22Rv1 (cell line): ENCODE results near the gene STIM1.

Source experiments
- H3K27ac ChIP-seq: fragments of 450-650 bp; 2 replicates; pipeline ENCODE4 v1.5.1; 2017
- ZFX ChIP-seq: fragments of 450-650 bp; IDR thresholded peaks from 2 replicates; pipeline ENCODE4 v1.6.1; 2017; ENCODE audit warnings: antibody characterized with exemption, borderline replicate concordance
- TF ChIP-seq, protein P1 (sequence below): fragments of 450-650 bp; IDR thresholded peaks from 2 replicates; pipeline ENCODE4 v1.5.1; 2017; ENCODE audit warnings: mild to moderate bottlenecking

Gene STIM1

DNA sequence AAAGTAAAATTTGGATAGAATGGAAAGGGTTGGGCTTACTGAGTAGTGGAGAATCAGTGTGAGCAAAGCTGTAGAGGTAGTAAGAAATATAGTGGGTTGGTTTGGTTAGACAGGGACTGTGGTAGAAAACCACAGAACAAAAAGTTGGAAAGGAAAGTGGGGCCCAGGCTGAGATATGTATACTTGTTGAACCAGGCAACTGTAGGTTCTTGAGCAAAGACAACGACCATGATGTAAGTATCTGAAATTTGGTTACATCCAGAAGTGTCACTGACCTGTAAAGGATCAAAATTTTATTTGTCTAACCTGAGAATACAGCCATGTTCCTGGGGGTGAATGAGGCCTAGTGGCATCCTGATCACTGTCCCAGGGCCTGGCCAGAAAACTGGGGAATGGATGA lies 114.1 kb downstream of the STIM1 start:
- H3K27ac ChIP-seq, result no peak overlapping the region
- TF ChIP-seq, protein P1, sequence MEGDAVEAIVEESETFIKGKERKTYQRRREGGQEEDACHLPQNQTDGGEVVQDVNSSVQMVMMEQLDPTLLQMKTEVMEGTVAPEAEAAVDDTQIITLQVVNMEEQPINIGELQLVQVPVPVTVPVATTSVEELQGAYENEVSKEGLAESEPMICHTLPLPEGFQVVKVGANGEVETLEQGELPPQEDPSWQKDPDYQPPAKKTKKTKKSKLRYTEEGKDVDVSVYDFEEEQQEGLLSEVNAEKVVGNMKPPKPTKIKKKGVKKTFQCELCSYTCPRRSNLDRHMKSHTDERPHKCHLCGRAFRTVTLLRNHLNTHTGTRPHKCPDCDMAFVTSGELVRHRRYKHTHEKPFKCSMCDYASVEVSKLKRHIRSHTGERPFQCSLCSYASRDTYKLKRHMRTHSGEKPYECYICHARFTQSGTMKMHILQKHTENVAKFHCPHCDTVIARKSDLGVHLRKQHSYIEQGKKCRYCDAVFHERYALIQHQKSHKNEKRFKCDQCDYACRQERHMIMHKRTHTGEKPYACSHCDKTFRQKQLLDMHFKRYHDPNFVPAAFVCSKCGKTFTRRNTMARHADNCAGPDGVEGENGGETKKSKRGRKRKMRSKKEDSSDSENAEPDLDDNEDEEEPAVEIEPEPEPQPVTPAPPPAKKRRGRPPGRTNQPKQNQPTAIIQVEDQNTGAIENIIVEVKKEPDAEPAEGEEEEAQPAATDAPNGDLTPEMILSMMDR, result no peak
- TF ChIP-seq ZFX, result no peak

DNA sequence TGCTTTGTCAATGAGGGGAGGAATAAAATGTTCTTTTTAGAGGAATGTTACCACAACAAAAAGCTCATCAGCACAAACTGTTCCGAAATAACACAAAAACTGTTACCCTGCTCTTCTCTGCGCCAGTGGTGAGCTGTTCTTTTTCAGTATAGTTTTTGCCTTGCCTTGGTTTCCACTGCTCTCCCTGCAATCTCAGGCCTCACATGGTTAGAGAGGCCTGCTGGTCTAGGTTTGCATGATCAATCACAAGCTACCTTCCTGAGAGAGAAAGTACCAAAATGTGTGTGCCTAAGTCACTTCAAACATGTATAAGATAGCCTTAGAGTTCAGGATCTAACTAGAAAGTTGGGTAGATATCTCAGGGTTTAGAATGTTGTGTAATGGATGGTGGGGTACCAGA lies 114.6 kb downstream of the STIM1 start:
- no peak for TF ChIP-seq ZFX
- TF ChIP-seq, protein P1, result no peak
- no peak overlapping the region for H3K27ac ChIP-seq

DNA sequence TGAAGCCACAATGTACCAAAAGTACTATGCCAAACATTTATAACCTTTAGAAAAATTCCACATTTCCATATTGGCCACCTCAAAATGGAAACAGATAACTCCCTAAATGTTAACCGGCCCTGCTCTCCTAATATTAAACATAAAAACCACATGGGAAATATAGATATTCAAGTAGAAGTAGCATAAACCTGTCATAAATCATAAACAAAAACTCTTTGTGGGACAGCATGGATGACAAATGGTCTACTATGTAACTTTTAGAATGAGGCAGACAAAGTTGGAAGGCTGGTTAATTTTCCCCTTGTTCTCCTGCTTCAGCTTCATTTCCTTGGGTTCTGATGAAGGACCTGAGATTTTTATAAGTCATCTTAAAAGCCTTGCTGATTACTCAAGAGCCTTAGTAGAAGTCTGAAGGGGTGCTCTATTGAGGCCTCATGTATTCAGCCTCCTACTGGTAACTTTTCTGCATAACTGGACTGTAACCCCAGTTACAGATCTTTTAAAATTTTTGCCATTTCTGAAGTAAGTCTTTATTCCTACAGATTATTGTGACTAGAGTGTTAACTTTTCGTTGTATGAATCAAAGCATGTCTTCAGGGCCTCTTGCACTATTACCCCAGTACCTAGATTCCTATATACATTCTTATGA lies 116.4 kb downstream of the STIM1 start:
- no peak overlapping the region for H3K27ac ChIP-seq
- TF ChIP-seq, protein P1, result no peak
- TF ChIP-seq ZFX, result no peak

DNA sequence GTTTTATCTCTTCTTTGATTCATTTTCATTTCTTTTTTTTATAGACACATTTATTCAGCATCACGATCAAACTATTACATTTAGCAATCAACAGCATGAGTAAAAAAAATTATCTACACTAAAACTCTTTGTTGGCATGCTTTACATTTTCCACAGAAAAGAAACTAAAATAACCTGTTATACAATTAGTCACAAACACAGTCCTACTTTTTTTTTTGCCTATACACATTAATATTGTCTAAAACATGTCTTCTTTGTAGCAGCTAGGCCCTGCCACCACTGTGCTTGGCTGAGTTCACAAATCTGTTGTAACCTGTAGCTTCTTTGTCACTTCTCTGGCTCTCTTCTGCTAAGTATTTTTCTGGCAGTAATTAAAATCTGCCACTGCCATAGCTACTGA lies 117.0 kb downstream of the STIM1 start:
- TF ChIP-seq, protein P1, result no peak
- no peak for TF ChIP-seq ZFX
- H3K27ac ChIP-seq, result no peak overlapping the region

DNA sequence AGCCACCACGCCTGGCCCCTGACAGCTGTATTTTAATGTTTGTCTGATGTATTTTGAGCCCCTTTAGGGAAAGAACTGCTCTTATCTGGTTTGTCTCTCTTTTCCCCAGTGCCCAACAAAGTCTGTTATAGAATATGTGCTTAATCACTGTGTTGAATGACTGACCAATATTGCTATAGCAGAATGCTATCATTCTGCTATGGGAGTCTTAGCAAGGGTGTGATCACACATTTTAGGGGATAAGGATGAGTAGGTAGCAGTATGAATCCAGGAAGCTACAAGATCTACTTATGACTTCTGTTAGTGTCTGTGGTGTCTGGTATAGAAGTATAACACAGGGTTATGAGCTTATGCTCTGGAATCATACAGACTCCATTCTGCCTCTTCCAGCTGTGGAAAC lies 121.6 kb downstream of the STIM1 start:
- TF ChIP-seq, protein P1, result no peak
- TF ChIP-seq ZFX, result no peak
- no peak overlapping the region for H3K27ac ChIP-seq

DNA sequence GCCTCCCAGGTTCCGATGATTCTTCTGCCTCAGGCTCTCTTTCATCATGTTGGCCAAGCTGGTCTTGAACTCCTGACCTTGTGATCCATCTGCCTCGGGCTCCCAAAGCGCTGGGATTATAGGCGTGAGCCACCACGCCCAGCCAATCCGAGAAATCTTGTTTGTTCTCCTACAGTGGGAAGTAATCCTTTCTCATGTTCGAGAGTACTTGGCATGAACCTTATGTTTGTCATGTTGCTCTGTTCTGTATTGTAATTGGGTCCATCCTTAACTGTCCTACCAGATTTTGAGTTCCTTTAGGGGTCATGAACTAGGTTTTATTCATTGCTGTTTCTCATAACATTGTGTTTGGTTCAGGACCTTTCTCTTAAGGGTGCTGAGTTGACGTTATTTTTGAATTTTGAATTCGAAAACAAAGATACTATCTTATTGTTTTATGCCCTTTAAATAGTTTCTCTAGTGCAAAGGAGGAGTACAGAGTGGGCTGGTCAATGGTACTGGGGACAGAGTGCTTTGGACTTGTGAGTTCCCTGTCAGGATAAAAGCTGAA lies 125.7 kb downstream of the STIM1 start:
- H3K27ac ChIP-seq, result no peak overlapping the region

DNA sequence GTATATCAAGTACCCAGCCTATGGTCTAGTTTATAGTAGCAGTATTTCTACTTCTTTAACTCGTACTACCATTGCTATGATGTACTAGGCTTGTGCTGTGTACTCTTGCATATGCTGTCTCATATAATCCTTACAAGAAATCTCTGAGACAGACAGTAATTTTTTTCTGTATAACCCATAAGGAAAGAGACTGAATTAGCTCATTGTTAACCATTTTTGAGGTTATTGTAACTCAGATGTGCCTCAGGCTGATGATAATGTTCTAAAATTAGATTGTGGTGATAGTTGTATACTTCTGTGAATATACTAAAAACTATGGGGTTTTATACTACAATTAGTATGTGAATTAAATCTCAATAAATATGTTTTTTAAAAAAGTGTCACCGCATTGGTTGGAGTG lies 127.0 kb downstream of the STIM1 start:
- H3K27ac ChIP-seq, result no peak overlapping the region
- TF ChIP-seq, protein P1, result no peak
- TF ChIP-seq ZFX, result no peak

More for the DNA sequence above, 125.7 kb downstream of the STIM1 start:
- TF ChIP-seq, protein P1, result no peak
- no peak for TF ChIP-seq ZFX
